GM12878 (cell line): ENCODE data around the gene HTT-AS. TPM values are rescaled to one million over a fixed set of nuclear protein-coding genes. Genes with fewer than 3 reads are reported as not detected.

ENCODE experiments used
- ASH2L ChIP-seq: fragments of 300-600, 200-600 bp; sonication (generic); IDR thresholded peaks from 2 replicates; pipeline ENCODE4 v1.6.1; 2017; ENCODE audit warnings: low read depth, mild to moderate bottlenecking, borderline replicate concordance
- BCL11A ChIP-seq: IDR thresholded peaks from 2 replicates; pipeline ENCODE4 v1.6.1; 2011; ENCODE audit warnings: low read depth, low read length
- BHLHE40 ChIP-seq, 2 experiments: fragments of 450-650 bp in 1 of 2; IDR thresholded peaks; 2 replicates each; pipeline ENCODE4 v1.6.1; 2011 to 2017; ENCODE audit warnings: low read depth in 2 of 2, borderline replicate concordance in 1 of 2, improper control_type of control experiment in 1 of 2, low read length in 1 of 2, mild to moderate bottlenecking in 1 of 2
- GATAD2B ChIP-seq: fragments of 450-650 bp; conservative IDR thresholded peaks from 2 replicates; pipeline ENCODE4 v1.6.1; 2017; ENCODE audit warnings: low read depth, mild to moderate bottlenecking, moderate library complexity
- HSF1 ChIP-seq: fragments of 150-350 bp; IDR thresholded peaks from 2 replicates; pipeline ENCODE4 v1.6.1; 2014; ENCODE audit warnings: mild to moderate bottlenecking, low read depth, low read length
- NBN ChIP-seq: fragments of 450-650 bp; IDR thresholded peaks from 2 replicates; pipeline ENCODE4 v1.6.1; 2016
- NFIC ChIP-seq: IDR thresholded peaks from 2 replicates; pipeline ENCODE4 v1.6.1; 2012; ENCODE audit warnings: low read depth, mild to moderate bottlenecking, inconsistent platforms, low read length, moderate library complexity
- NR2C1 ChIP-seq: fragments of 450-650 bp; IDR thresholded peaks from 2 replicates; pipeline ENCODE4 v1.6.1; 2017; ENCODE audit warnings: antibody characterized with exemption, mild to moderate bottlenecking, moderate library complexity
- PBX3 ChIP-seq: IDR thresholded peaks from 2 replicates; pipeline ENCODE4 v1.6.1; 2011; ENCODE audit warnings: mild to moderate bottlenecking, low read depth, low read length, moderate library complexity; ENCODE audit not compliant: insufficient replicate concordance
- POU2F2 ChIP-seq: IDR thresholded peaks from 3 replicates; pipeline ENCODE4 v1.6.1; 2011; ENCODE audit warnings: low read depth, mild to moderate bottlenecking, low read length, borderline replicate concordance
- RB1 ChIP-seq: fragments of 450-650 bp; formaldehyde crosslinking; IDR thresholded peaks from 2 replicates; pipeline ENCODE4 v1.6.1; 2017; ENCODE audit warnings: mild to moderate bottlenecking, borderline replicate concordance
- RBBP5 ChIP-seq: fragments of 200-600 bp; sonication (generic); conservative IDR thresholded peaks from 2 replicates; pipeline ENCODE4 v1.6.1; 2016
- SMC3 ChIP-seq: IDR thresholded peaks from 2 replicates; pipeline ENCODE4 v1.6.1; 2011; ENCODE audit warnings: low read length, improper control_type of control experiment, borderline replicate concordance
- SP1 ChIP-seq: IDR thresholded peaks from one replicate; pipeline ENCODE4 v1.6.1; 2011; ENCODE audit warnings: low read depth, low read length
- TCF7 ChIP-seq: IDR thresholded peaks from 2 replicates; pipeline ENCODE4 v1.6.1; 2014; ENCODE audit warnings: antibody characterized with exemption, borderline replicate concordance
- YBX1 ChIP-seq: fragments of 450-650 bp; IDR thresholded peaks from 2 replicates; pipeline ENCODE4 v1.6.1; 2016; ENCODE audit warnings: antibody characterized with exemption
- polyA plus RNA-seq, 11 experiments: library from polyadenylated mRNA; depleted of rRNA in 4 of 11; unstranded in 6 of 11; stranded (reverse) in 5 of 11; fragments of >200 nt; fragmentation: Nextera tagmentation in 4 of 11; fragmentation: Illumina TruSeq in 1 of 11; extraction: Ambion mirVana in 4 of 11; extraction: Trizol in 1 of 11; gene quantifications; 1 replicate in 1 of 11; 2 replicates in 10 of 11; pipeline versions ENCODE4 v1.2.1 to v1.2.3, GENCODE V29; 2011 to 2016; ENCODE audit warnings: inconsistent platforms in 2 of 11, missing spikeins in 2 of 11, low read depth in 1 of 11
- total RNA-seq, 4 experiments: library from RNA; depleted of rRNA in 3 of 4; stranded (reverse); fragments of >200 nt in 3 of 4; fragmentation: Illumina TruSeq in 1 of 4; extraction: Trizol in 1 of 4; gene quantifications; 2 replicates each; pipeline versions ENCODE4 v1.2.1 to v1.2.3, GENCODE V29; 2013 to 2021
- TF ChIP-seq, protein P1 (sequence below): IDR thresholded peaks from 2 replicates; pipeline ENCODE4 v1.6.1; 2012; ENCODE audit warnings: mild to moderate bottlenecking, low read depth, low read length
- TF ChIP-seq, protein P2 (sequence below): IDR thresholded peaks from 2 replicates; pipeline ENCODE4 v1.6.1; 2012; ENCODE audit warnings: low read depth, low read length, improper control_type of control experiment
- TF ChIP-seq, protein P3 (sequence below), 3 experiments: IDR thresholded peaks in 2 of 3; conservative IDR thresholded peaks in 1 of 3; 2 replicates each; pipeline ENCODE4 v1.5.1; 2011; ENCODE audit warnings: low read depth in 3 of 3, low read length in 3 of 3, mild to moderate bottlenecking in 3 of 3, control low read depth in 2 of 3, moderate library complexity in 2 of 3, inconsistent platforms in 1 of 3, mixed read lengths in 1 of 3; ENCODE audit not compliant: control insufficient read depth in 2 of 3, insufficient read depth in 1 of 3; ENCODE audit errors: extremely low read depth in 1 of 3

HTT-AS gene
- total and polyA plus RNA-seq, 10 of the 15 experiments (the other 5 are each of a cell fraction or from before 2014, with no cell fraction given) = not detected

DNA sequence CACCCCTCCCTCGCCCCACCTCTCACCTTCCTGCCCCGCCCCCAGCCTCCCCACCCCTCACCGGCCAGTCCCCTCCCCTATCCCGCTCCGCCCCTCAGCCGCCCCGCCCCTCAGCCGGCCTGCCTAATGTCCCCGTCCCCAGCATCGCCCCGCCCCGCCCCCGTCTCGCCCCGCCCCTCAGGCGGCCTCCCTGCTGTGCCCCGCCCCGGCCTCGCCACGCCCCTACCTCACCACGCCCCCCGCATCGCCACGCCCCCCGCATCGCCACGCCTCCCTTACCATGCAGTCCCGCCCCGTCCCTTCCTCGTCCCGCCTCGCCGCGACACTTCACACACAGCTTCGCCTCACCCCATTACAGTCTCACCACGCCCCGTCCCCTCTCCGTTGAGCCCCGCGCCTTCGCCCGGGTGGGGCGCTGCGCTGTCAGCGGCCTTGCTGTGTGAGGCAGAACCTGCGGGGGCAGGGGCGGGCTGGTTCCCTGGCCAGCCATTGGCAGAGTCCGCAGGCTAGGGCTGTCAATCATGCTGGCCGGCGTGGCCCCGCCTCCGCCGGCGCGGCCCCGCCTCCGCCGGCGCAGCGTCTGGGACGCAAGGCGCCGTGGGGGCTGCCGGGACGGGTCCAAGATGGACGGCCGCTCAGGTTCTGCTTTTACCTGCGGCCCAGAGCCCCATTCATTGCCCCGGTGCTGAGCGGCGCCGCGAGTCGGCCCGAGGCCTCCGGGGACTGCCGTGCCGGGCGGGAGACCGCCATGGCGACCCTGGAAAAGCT lies at the start of gene HTT-AS, which contains the start of gene HTT (continued):
- TF ChIP-seq GATAD2B (no peak; the same call in 1 of the 2 replicates), NFIC (no peak), ASH2L (no peak), TCF7 (no peak), SMC3 (no peak), NBN (0 out of 2 replicates have a peak, but pooled peaks have one; percentile 23), PBX3 (peak; percentile 96), RB1 (0 out of 2 replicates have a peak, but pooled peaks have one; percentile 59), RBBP5 (no peak), POU2F2 (no peak; the same call in 2 of the 3 replicates), BHLHE40 (IDR thresholded peaks at IDR 0.05; ENCODE audit: borderline replicate concordance in 1 of 2, low read depth in 2 of 2, low read length in 1 of 2) (peak; percentile 6 to 17; a peak in 2 of 4 replicates), SP1 (peak; percentile 91), NR2C1 (peak; percentile 42; the same call in 1 of the 2 replicates), BCL11A (no peak), YBX1 (no peak), HSF1 (no peak)
- TF ChIP-seq, protein P1, sequence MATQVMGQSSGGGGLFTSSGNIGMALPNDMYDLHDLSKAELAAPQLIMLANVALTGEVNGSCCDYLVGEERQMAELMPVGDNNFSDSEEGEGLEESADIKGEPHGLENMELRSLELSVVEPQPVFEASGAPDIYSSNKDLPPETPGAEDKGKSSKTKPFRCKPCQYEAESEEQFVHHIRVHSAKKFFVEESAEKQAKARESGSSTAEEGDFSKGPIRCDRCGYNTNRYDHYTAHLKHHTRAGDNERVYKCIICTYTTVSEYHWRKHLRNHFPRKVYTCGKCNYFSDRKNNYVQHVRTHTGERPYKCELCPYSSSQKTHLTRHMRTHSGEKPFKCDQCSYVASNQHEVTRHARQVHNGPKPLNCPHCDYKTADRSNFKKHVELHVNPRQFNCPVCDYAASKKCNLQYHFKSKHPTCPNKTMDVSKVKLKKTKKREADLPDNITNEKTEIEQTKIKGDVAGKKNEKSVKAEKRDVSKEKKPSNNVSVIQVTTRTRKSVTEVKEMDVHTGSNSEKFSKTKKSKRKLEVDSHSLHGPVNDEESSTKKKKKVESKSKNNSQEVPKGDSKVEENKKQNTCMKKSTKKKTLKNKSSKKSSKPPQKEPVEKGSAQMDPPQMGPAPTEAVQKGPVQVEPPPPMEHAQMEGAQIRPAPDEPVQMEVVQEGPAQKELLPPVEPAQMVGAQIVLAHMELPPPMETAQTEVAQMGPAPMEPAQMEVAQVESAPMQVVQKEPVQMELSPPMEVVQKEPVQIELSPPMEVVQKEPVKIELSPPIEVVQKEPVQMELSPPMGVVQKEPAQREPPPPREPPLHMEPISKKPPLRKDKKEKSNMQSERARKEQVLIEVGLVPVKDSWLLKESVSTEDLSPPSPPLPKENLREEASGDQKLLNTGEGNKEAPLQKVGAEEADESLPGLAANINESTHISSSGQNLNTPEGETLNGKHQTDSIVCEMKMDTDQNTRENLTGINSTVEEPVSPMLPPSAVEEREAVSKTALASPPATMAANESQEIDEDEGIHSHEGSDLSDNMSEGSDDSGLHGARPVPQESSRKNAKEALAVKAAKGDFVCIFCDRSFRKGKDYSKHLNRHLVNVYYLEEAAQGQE = 0 out of 2 replicates have a peak, but pooled peaks have one; percentile 3
- TF ChIP-seq, protein P2, sequence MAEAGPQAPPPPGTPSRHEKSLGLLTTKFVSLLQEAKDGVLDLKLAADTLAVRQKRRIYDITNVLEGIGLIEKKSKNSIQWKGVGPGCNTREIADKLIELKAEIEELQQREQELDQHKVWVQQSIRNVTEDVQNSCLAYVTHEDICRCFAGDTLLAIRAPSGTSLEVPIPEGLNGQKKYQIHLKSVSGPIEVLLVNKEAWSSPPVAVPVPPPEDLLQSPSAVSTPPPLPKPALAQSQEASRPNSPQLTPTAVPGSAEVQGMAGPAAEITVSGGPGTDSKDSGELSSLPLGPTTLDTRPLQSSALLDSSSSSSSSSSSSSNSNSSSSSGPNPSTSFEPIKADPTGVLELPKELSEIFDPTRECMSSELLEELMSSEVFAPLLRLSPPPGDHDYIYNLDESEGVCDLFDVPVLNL = no peak
- TF ChIP-seq, protein P3, sequence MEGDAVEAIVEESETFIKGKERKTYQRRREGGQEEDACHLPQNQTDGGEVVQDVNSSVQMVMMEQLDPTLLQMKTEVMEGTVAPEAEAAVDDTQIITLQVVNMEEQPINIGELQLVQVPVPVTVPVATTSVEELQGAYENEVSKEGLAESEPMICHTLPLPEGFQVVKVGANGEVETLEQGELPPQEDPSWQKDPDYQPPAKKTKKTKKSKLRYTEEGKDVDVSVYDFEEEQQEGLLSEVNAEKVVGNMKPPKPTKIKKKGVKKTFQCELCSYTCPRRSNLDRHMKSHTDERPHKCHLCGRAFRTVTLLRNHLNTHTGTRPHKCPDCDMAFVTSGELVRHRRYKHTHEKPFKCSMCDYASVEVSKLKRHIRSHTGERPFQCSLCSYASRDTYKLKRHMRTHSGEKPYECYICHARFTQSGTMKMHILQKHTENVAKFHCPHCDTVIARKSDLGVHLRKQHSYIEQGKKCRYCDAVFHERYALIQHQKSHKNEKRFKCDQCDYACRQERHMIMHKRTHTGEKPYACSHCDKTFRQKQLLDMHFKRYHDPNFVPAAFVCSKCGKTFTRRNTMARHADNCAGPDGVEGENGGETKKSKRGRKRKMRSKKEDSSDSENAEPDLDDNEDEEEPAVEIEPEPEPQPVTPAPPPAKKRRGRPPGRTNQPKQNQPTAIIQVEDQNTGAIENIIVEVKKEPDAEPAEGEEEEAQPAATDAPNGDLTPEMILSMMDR (IDR thresholded peaks at IDR 0.05 in 2 of 3, conservative IDR thresholded peaks at IDR 0.05 in 1 of 3; ENCODE audit: control insufficient read depth in 2 of 3, extremely low read depth in 1 of 3, insufficient read depth in 1 of 3, low read depth in 3 of 3, low read length in 3 of 3) = no peak
